ENCODE results near the gene XRCC6. TPM values are rescaled to one million over a fixed set of nuclear protein-coding genes. Genes with fewer than 3 reads are reported as not detected.

The XRCC6 gene
- total RNA-seq, 1 experiment from 2014 or later: 414 TPM

- H3K36me3 ChIP-seq (ENCODE audit: control insufficient read depth, insufficient read depth, low read length): no peaks in the 10 kb centered on the region; the same call in 1 of the 2 replicates
- H3K27me3 ChIP-seq (replicated peaks; ENCODE audit: control insufficient read depth, insufficient read depth, low read length): no peaks in the 10 kb centered on the region
- no peaks in the 10 kb centered on the region for H3K4me1 ChIP-seq
- no peaks in the 10 kb centered on the region for H3K27me3 Mint-ChIP-seq (ENCODE audit: insufficient read depth, unreplicated experiment)
- no peak for TF ChIP-seq CTCF (IDR thresholded peaks at IDR 0.05; ENCODE audit: insufficient read depth in 1 of 2, low read depth in 1 of 2, low read length in 1 of 2, severe bottlenecking in 1 of 2, unreplicated experiment in 1 of 2)
- no peak overlapping the region for H3K27ac Mint-ChIP-seq (ENCODE audit: unreplicated experiment)
- no peak for DNase-seq
- H3K4me3 ChIP-seq (ENCODE audit: low read depth, low read length): no peak overlapping the region
- no TSS peak for BruUV-seq (replicated peaks)
- H3K4me3 Mint-ChIP-seq (ENCODE audit: unreplicated experiment): no peak overlapping the region
- CTCF ChIA-PET: no interaction called here
- no peaks in the 10 kb centered on the region for H3K4me1 Mint-ChIP-seq (ENCODE audit: low read depth, unreplicated experiment)
- H3K36me3 Mint-ChIP-seq (ENCODE audit: insufficient read depth, unreplicated experiment): peaks cover 91% of the 10 kb centered on the region
- POLR2A ChIA-PET: no interaction called here
- H3K9me3 ChIP-seq: no peaks in the 10 kb centered on the region
- no peaks in the 10 kb centered on the region for H3K9me3 Mint-ChIP-seq (ENCODE audit: unreplicated experiment)
- intact Hi-C loops (cut with micrococcal nuclease; ENCODE audit: unreplicated experiment): no loop called here
Observed at GRCh38 chr22:41641854-41642253, 20.8 kb downstream of the XRCC6 start.

DNA sequence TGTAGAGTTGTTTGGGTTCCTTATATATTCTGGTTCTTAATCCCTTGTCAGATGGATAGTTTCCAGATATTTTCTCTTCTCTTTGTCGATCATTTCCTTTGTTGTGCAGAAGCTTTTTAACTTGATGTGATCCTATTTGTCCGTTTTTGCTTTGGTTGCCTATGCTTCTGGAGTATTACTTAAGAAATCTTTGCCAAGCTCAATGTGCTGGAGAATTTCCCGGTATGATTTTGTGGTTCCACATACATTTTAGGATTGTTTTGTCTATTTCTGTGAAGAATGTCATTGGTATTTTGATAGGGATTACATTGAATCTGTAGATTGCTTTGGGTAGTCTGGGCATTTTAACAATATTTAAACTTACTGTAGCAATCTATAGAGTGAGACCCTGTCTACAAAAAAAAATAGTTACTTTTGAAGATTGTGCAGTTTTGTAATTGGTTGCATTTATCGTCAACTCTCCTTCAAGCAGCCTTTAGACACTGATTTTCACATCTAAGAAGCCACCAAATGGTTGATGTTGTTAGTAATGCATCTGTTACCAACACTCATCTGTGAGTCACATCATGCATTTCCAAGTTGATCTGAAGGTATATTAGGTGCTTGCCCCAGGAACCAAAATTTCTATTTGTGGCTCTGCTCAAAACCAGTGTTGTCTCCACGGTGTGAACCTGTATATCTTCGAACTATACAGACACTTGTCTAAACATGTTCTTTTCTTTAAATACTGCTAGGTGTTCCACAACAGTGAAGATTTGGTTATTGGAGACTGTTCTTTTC is 21.4 kb downstream of the XRCC6 start:
- no peak overlapping the region for H3K27ac Mint-ChIP-seq (ENCODE audit: unreplicated experiment)

DNA sequence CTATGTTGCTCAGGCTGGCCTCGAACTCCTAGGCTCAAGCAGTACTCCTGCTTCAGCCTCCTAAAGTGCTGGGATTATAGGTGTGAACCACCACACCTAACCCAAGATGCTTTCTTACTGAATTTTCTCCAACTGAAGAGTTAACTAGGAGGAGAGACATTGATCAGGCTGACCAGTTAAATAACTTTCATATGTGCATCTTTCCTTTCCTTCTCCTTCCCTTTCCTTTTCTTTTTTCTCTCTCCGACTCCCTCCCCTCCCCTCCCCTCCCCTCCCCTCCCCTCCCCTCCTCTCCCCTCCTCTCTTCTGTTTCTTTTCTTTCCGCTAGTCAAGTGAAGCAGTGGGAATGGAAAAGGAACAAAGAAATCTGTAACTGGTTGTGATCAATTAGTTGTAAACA is 26.7 kb downstream of the XRCC6 start:
- H3K4me1 ChIP-seq: no peaks in the 10 kb centered on the region
- H3K4me3 Mint-ChIP-seq (ENCODE audit: unreplicated experiment): no peak overlapping the region
- POLR2A ChIA-PET: no interaction called here
- intact Hi-C loops (cut with micrococcal nuclease; ENCODE audit: unreplicated experiment): no loop called here
- no peak for DNase-seq
- no peaks in the 10 kb centered on the region for H3K9me3 Mint-ChIP-seq (ENCODE audit: unreplicated experiment)
- no peak overlapping the region for H3K4me3 ChIP-seq (ENCODE audit: low read depth, low read length)
- no peak for TF ChIP-seq CTCF (IDR thresholded peaks at IDR 0.05; ENCODE audit: insufficient read depth in 1 of 2, low read depth in 1 of 2, low read length in 1 of 2, severe bottlenecking in 1 of 2, unreplicated experiment in 1 of 2)
- no TSS peak for BruUV-seq (replicated peaks)
- no peak overlapping the region for H3K27ac Mint-ChIP-seq (ENCODE audit: unreplicated experiment)
- no peaks in the 10 kb centered on the region for H3K9me3 ChIP-seq
- H3K27me3 ChIP-seq (replicated peaks; ENCODE audit: control insufficient read depth, insufficient read depth, low read length): no peaks in the 10 kb centered on the region
- CTCF ChIA-PET: no interaction called here
- H3K27me3 Mint-ChIP-seq (ENCODE audit: insufficient read depth, unreplicated experiment): no peaks in the 10 kb centered on the region
- H3K4me1 Mint-ChIP-seq (ENCODE audit: low read depth, unreplicated experiment): no peaks in the 10 kb centered on the region
- peaks cover 98% of the 10 kb centered on the region for H3K36me3 Mint-ChIP-seq (ENCODE audit: insufficient read depth, unreplicated experiment)
- H3K36me3 ChIP-seq (ENCODE audit: control insufficient read depth, insufficient read depth, low read length): peaks cover 3% of the 10 kb centered on the region

More for the DNA sequence above, 21.4 kb downstream of the XRCC6 start:
- BruUV-seq (replicated peaks): no TSS peak
- H3K27me3 ChIP-seq (replicated peaks; ENCODE audit: control insufficient read depth, insufficient read depth, low read length): no peaks in the 10 kb centered on the region
- Mint-ChIP-seq H3K36me3 (ENCODE audit: insufficient read depth, unreplicated experiment) (peaks cover 92% of the 10 kb centered on the region), H3K4me3 (ENCODE audit: unreplicated experiment) (no peak overlapping the region), H3K4me1 (ENCODE audit: low read depth, unreplicated experiment) (no peaks in the 10 kb centered on the region), H3K9me3 (ENCODE audit: unreplicated experiment) (no peaks in the 10 kb centered on the region), H3K27me3 (ENCODE audit: insufficient read depth, unreplicated experiment) (no peaks in the 10 kb centered on the region)
- no peak for TF ChIP-seq CTCF (IDR thresholded peaks at IDR 0.05; ENCODE audit: insufficient read depth in 1 of 2, low read depth in 1 of 2, low read length in 1 of 2, severe bottlenecking in 1 of 2, unreplicated experiment in 1 of 2)
- CTCF ChIA-PET: no interaction called here
- DNase-seq: no peak
- no peaks in the 10 kb centered on the region; the same call in none of the 2 replicates for H3K36me3 ChIP-seq (ENCODE audit: control insufficient read depth, insufficient read depth, low read length)
- no peak overlapping the region for H3K4me3 ChIP-seq (ENCODE audit: low read depth, low read length)
- H3K4me1 ChIP-seq: no peaks in the 10 kb centered on the region
- intact Hi-C loops (cut with micrococcal nuclease; ENCODE audit: unreplicated experiment): no loop called here
- POLR2A ChIA-PET: no interaction called here
- no peaks in the 10 kb centered on the region for H3K9me3 ChIP-seq
